Prostate gland (tissue), 2 donors: ENCODE data around the gene EIF4G2. TPM values are rescaled to one million over a fixed set of nuclear protein-coding genes. Genes with fewer than 3 reads are reported as not detected.
"Not testable (repeated sequence)": the region's sequence is repeated elsewhere in the genome, so short reads cannot be mapped to it uniquely, and the experiment has no call there.

Experiments used
- DNase-seq: peaks from one replicate; pipeline ENCODE4 v3.0.0-alpha.2; 2019; ENCODE audit warnings: low spot score
- H3K27ac ChIP-seq, 2 donors: fragments of 200-600 bp; sonication (generic); 2 replicates each; pipeline ENCODE4 v1.5.1; 2017 to 2019
- H3K27me3 ChIP-seq: fragments of 200-600 bp; sonication (generic); replicated peaks from 2 replicates; pipeline ENCODE4 v1.5.1; 2019; ENCODE audit not compliant: insufficient read depth
- H3K36me3 ChIP-seq, 2 donors: fragments of 200-600 bp; sonication (generic); 1 replicate in 1 of 2; 2 replicates in 1 of 2; pipeline versions ENCODE4 v1.5.1 to v1.8.1; 2017 to 2019
- H3K4me1 ChIP-seq: fragments of 200-600 bp; sonication (generic); replicated peaks from 2 replicates; pipeline ENCODE4 v1.5.1; 2019
- H3K4me3 ChIP-seq, 2 donors: fragments of 200-600 bp; sonication (generic); 2 replicates each; pipeline ENCODE4 v1.5.1; 2017 to 2019
- H3K9me3 ChIP-seq: fragments of 200-600 bp; sonication (generic); 2 replicates; pipeline ENCODE4 v1.5.1; 2017
- CTCF ChIP-seq, 4 experiments: fragments of 200-600 bp in 2 of 4; fragments of 450-650 bp in 2 of 4; sonication (generic) in 2 of 4; IDR thresholded peaks; 1 replicate in 3 of 4; 2 replicates in 1 of 4; pipeline ENCODE4 v1.5.1; 2016 to 2019; ENCODE audit warnings: antibody characterized with exemption in 4 of 4, mild to moderate bottlenecking in 2 of 4, moderate library complexity in 2 of 4
- POLR2A ChIP-seq: fragments of 450-650 bp; IDR thresholded peaks from one replicate; pipeline ENCODE4 v1.6.1; 2016; ENCODE audit warnings: antibody characterized with exemption, mild to moderate bottlenecking
- POLR2AphosphoS5 ChIP-seq: sonication (generic); formaldehyde crosslinking; IDR thresholded peaks from one replicate; pipeline ENCODE4 v1.6.1; 2017; ENCODE audit warnings: antibody characterized with exemption
- WGBS: methylation state at CpG from one replicate; pipeline ENCODE4 v1.1.5; 2018; 5-methylcytosine and 5-hydroxymethylcytosine counted together
- intact Hi-C: fragments of 100-400 bp; cut with DNase I; formaldehyde crosslinking; loops from one replicate; pipeline ENCODE4 v1.14.2; 2022
- total RNA-seq, 2 donors: library from RNA; depleted of rRNA; stranded (reverse); fragments of >200 nt; gene quantifications; one replicate each; pipeline ENCODE4 v1.1.0, GENCODE V29; 2016

Gene EIF4G2
- total RNA-seq, 2 donors from 2014 or later: 382 to 500 TPM

DNA sequence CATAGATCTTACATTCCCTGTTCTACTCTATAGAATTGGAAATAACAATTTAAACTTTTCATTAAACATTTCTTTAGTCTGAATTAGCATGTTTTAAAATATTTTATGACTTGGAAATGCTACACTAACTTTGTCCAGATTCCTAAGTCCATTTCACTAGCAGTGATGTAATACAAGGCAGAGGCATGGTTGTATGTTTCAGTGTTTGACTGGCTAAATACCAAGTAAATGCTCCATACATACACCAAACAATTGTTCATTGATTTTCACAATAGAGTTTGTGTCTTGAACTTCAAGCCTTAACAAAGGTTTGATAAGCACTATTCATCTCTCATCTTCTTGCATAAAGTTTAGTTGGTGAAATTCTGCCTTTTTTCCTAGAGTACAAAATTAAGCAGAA is 35.6 kb upstream of the EIF4G2 start:
- Histone ChIP-seq H3K27ac (no peak overlapping the region), H3K4me1 (no peaks in the 10 kb centered on the region), H3K27me3 (no peaks in the 10 kb centered on the region), H3K9me3 (no peaks in the 10 kb centered on the region), H3K36me3 (no peaks in the 10 kb centered on the region), H3K4me3 (no peak overlapping the region)
- no peak for TF ChIP-seq POLR2A
- no peak for TF ChIP-seq CTCF (IDR thresholded peaks at IDR 0.05)
- TF ChIP-seq POLR2AphosphoS5: no peak
- intact Hi-C loops: no loop called here
- no peak for DNase-seq

- TF ChIP-seq POLR2A (no peak), CTCF (IDR thresholded peaks at IDR 0.05) (no peak), POLR2AphosphoS5 (no peak)
- WGBS: 54% methylated on average over 3 of the region's 3 CpGs
Measured at GRCh38 chr11:10838881-10839280, 30.2 kb upstream of the EIF4G2 start.

DNA sequence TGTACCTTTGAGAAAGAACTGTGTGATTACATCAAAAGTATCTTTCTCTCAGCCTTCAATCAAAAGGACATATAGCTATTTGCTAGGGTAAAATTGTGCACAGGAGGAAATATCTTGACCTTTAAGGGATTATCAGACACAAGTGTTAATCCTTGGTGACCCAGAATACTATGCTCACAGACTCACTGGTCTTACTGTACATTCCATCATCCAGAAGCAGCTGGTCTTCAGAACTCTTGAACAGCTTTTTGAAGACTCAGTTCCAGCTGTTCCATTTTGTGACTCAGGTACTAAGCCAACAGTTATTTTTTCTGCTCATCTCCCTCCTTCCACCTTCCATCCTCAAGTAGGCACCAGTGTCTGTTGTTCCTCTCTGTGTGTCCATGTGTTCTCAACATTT is 29.4 kb upstream of the EIF4G2 start:
- no peaks in the 10 kb centered on the region for H3K36me3 ChIP-seq
- no peaks in the 10 kb centered on the region for H3K9me3 ChIP-seq
- DNase-seq: no peak
- intact Hi-C loops: no loop called here
- no peak overlapping the region for H3K27ac ChIP-seq
- TF ChIP-seq CTCF (IDR thresholded peaks at IDR 0.05): no peak
- no peak for TF ChIP-seq POLR2A
- no peak for TF ChIP-seq POLR2AphosphoS5
- no peaks in the 10 kb centered on the region for H3K27me3 ChIP-seq
- no peak overlapping the region for H3K4me3 ChIP-seq
- no peaks in the 10 kb centered on the region for H3K4me1 ChIP-seq

More at GRCh38 chr11:10838881-10839280, 30.2 kb upstream of the EIF4G2 start:
- H3K27me3 ChIP-seq: no peaks in the 10 kb centered on the region
- no peak overlapping the region for H3K4me3 ChIP-seq
- intact Hi-C loops: no loop called here
- no peak overlapping the region for H3K27ac ChIP-seq
- DNase-seq: no peak
- H3K9me3 ChIP-seq: no peaks in the 10 kb centered on the region
- H3K4me1 ChIP-seq: no peaks in the 10 kb centered on the region
- H3K36me3 ChIP-seq: no peaks in the 10 kb centered on the region

- WGBS: 95% methylated on average over 4 of the region's 4 CpGs
- intact Hi-C loops: not testable (repeated sequence)
Measured at GRCh38 chr11:10836884-10837283, 28.2 kb upstream of the EIF4G2 start.

DNA sequence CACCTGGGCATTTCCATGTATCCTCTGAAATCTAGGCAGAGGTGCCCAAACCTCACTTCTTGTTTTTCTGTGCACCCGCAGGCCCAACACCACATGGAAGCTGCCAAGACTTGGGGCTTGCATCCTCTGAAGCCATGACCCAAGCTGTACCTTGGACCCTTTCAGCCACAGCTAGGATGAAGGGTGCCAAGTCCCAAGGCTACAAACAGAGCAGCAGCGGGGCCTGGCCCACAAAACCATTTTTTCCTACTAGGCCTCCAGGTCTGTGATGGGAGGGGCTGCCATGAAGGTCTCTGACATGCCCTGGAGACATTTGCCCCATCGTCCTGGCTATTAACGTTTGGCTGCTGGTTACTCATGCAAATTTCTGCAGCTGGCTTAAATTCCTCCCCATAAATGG is 20.4 kb upstream of the EIF4G2 start:
- TF ChIP-seq CTCF (IDR thresholded peaks at IDR 0.05) (no peak), POLR2A (no peak), POLR2AphosphoS5 (no peak)
- 84% methylated on average over 4 of the region's 4 CpGs for WGBS
- no peaks in the 10 kb centered on the region for H3K9me3 ChIP-seq
- H3K27ac ChIP-seq: no peak overlapping the region
- H3K36me3 ChIP-seq: no peaks in the 10 kb centered on the region
- no peaks in the 10 kb centered on the region for H3K4me1 ChIP-seq
- H3K27me3 ChIP-seq: no peaks in the 10 kb centered on the region
- no peak overlapping the region for H3K4me3 ChIP-seq
- DNase-seq: no peak
- intact Hi-C loops: no loop called here

More at GRCh38 chr11:10836884-10837283, 28.2 kb upstream of the EIF4G2 start:
- not testable (repeated sequence) for DNase-seq, H3K27ac ChIP-seq, H3K36me3 ChIP-seq, H3K27me3 ChIP-seq, H3K4me3 ChIP-seq, H3K9me3 ChIP-seq, H3K4me1 ChIP-seq
